GM19324 (cell line): ENCODE measurements around the gene BCS1L.

Experiments
- ATAC-seq: cut with Tn5 transposase; IDR thresholded peaks from one replicate; pipeline ENCODE4 v1.9.1; 2021; ENCODE audit warnings: mild to moderate bottlenecking, moderate library complexity; ENCODE audit not compliant: unreplicated experiment, low FRiP score

Gene BCS1L

DNA sequence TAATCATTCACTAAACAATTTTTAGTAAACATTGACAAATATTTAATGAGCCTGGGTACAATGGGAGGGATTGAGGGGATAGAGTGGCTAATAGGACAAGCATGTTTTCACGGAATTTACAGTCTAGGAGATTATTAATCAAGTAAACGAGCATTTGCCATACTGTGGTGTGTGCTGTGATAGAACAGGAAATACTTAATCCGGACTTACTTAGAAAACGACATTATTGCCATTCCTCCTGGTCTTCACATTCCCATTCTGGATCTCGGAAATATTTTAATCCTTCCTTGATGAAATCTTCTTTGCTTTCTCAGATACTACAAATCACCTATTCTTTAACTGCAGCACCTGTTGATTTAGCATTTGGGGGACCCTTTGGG lies 52.1 kb downstream of the BCS1L start:
- ATAC-seq, result no peak
